ENCODE data around the gene PKD1L1.
"Not testable (repeated sequence)": the region's sequence is repeated elsewhere in the genome, so short reads cannot be mapped to it uniquely, and the experiment has no call there.

DNA sequence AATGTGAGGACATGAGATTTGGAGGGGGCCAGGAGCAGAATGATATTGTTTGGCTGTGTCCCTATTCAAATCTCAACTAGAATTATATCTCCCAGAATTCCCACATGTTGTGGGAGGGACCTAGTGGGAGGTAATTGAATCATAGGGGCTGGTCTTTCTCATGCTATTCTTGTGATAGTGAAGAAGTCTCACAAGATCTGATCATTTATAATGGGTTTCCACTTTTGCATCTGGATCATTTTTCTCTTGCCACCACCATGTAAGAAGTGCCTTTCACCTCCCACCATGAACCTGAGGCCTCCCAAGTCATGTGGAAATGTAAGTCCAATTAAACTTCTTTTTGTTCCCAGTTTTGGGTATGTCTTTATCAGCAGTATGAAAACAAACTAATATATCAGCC lies 153.1 kb downstream of the PKD1L1 start:
- TF ChIP-seq, protein P1, sequence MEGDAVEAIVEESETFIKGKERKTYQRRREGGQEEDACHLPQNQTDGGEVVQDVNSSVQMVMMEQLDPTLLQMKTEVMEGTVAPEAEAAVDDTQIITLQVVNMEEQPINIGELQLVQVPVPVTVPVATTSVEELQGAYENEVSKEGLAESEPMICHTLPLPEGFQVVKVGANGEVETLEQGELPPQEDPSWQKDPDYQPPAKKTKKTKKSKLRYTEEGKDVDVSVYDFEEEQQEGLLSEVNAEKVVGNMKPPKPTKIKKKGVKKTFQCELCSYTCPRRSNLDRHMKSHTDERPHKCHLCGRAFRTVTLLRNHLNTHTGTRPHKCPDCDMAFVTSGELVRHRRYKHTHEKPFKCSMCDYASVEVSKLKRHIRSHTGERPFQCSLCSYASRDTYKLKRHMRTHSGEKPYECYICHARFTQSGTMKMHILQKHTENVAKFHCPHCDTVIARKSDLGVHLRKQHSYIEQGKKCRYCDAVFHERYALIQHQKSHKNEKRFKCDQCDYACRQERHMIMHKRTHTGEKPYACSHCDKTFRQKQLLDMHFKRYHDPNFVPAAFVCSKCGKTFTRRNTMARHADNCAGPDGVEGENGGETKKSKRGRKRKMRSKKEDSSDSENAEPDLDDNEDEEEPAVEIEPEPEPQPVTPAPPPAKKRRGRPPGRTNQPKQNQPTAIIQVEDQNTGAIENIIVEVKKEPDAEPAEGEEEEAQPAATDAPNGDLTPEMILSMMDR (IDR thresholded peaks at IDR 0.05) = not testable (repeated sequence)
- not testable (repeated sequence) for TF ChIP-seq POLR2A (IDR thresholded peaks at IDR 0.05)
